Spleen (tissue), 11 donors: ENCODE measurements around the gene C1orf141. TPM values are rescaled to one million over a fixed set of nuclear protein-coding genes. Genes with fewer than 3 reads are reported as not detected.

Experiments used
- DNase-seq: peaks from one replicate; pipeline ENCODE4 v3.0.0-alpha.2; 2020
- H3K27ac ChIP-seq, 8 donors: fragments of 200-600 bp; sonication (generic) in 7 of 8; 1 replicate in 4 of 8; 2 replicates in 4 of 8; pipeline versions ENCODE4 v1.5.0 to v1.8.0; 2016 to 2021; ENCODE audit warnings: inconsistent platforms in 4 of 8, mild to moderate bottlenecking in 4 of 8, moderate library complexity in 1 of 8
- H3K27me3 ChIP-seq, 7 donors: fragments of 200-600 bp; sonication (generic) in 6 of 7; replicated peaks in 1 of 7; 1 replicate in 4 of 7; 2 replicates in 3 of 7; pipeline versions ENCODE4 v1.5.0 to v1.8.0; 2016 to 2021; ENCODE audit warnings: inconsistent platforms in 3 of 7, mild to moderate bottlenecking in 1 of 7
- H3K36me3 ChIP-seq, 6 donors: fragments of 200-600 bp; sonication (generic) in 5 of 6; 1 replicate in 4 of 6; 2 replicates in 2 of 6; pipeline versions ENCODE4 v1.5.0 to v1.8.0; 2016 to 2021; ENCODE audit warnings: inconsistent platforms in 2 of 6
- H3K4me1 ChIP-seq, 6 donors: fragments of 200-600 bp; sonication (generic) in 5 of 6; 1 replicate in 3 of 6; 2 replicates in 3 of 6; pipeline versions ENCODE4 v1.5.0 to v1.8.0; 2016 to 2021; ENCODE audit warnings: inconsistent platforms in 3 of 6
- H3K4me3 ChIP-seq, 8 donors: fragments of 200-600 bp; sonication (generic) in 7 of 8; 1 replicate in 4 of 8; 2 replicates in 4 of 8; pipeline versions ENCODE4 v1.5.0 to v1.8.0; 2016 to 2021; ENCODE audit warnings: inconsistent platforms in 4 of 8, mild to moderate bottlenecking in 4 of 8, moderate library complexity in 2 of 8
- H3K9me3 ChIP-seq, 8 donors: fragments of 200-600 bp; sonication (generic) in 7 of 8; 1 replicate in 4 of 8; 2 replicates in 4 of 8; pipeline versions ENCODE4 v1.5.0 to v1.8.0; 2016 to 2021; ENCODE audit warnings: inconsistent platforms in 4 of 8
- POLR2A ChIP-seq, 3 donors: fragments of 450-650 bp; IDR thresholded peaks; one replicate each; pipeline ENCODE4 v1.5.1; 2017; ENCODE audit warnings: antibody characterized with exemption in 3 of 3, mild to moderate bottlenecking in 1 of 3
- POLR2AphosphoS5 ChIP-seq, 3 donors: sonication (generic); formaldehyde crosslinking; IDR thresholded peaks; one replicate each; pipeline ENCODE4 v1.5.1; 2017; ENCODE audit warnings: antibody characterized with exemption in 3 of 3
- WGBS, 5 donors: extraction: QIAGEN DNeasy Blood & Tissue Kit in 3 of 5; methylation state at CpG; one replicate each; pipeline versions ENCODE4 v1.1.5 to v1.1.7; 2013 to 2018; 5-methylcytosine and 5-hydroxymethylcytosine counted together
- intact Hi-C: fragments of 100-400 bp; cut with DNase I; formaldehyde crosslinking; loops from one replicate; pipeline ENCODE4 v1.15.0; 2023; ENCODE audit warnings: low total_unique reads
- polyA plus RNA-seq, 3 donors: library from polyadenylated mRNA; stranded (reverse); fragments of 200-250 nt; gene quantifications; one replicate each; pipeline ENCODE4 v1.2.1, GENCODE V29; 2013
- total RNA-seq, 7 donors: library from RNA; depleted of rRNA in 3 of 7; stranded (reverse); fragments of >200 nt in 3 of 7; fragmentation: NEBNext Ultra II Directional in 4 of 7; extraction: Animal tissue kit (Norgen Biotek cat#: 25700) in 4 of 7; gene quantifications; one replicate each; pipeline versions ENCODE4 v1.1.0 to v1.2.1, GENCODE V29; 2016 to 2021
- TF ChIP-seq, protein P1 (sequence below), 11 experiments: fragments of 200-600 bp in 7 of 11; fragments of 450-650 bp in 4 of 11; sonication (generic) in 4 of 11; IDR thresholded peaks in 8 of 11; conservative IDR thresholded peaks in 3 of 11; 1 replicate in 7 of 11; 2 replicates in 4 of 11; pipeline versions ENCODE4 v1.4.0 to v1.8.0; 2016 to 2021; ENCODE audit warnings: antibody characterized with exemption in 11 of 11, inconsistent platforms in 4 of 11, mild to moderate bottlenecking in 1 of 11
- donor health status: healthy with polysubstance abuse.
- donor health status: DM: no; HTN: no; CAD: no; lungs with moderate emphysema.
- donor health status: DM: no; HTN: no; CAD: no.
- donor health status: Bipolar disorder and iron deficiency.
- donor health status: healthy.
- donor health status: DM: no; HTN: no; CAD: no.
- donor health status: DM: yes; HTN: yes; CAD: no.

The C1orf141 gene
- total and polyA plus RNA-seq, 10 donors, result not detected

DNA sequence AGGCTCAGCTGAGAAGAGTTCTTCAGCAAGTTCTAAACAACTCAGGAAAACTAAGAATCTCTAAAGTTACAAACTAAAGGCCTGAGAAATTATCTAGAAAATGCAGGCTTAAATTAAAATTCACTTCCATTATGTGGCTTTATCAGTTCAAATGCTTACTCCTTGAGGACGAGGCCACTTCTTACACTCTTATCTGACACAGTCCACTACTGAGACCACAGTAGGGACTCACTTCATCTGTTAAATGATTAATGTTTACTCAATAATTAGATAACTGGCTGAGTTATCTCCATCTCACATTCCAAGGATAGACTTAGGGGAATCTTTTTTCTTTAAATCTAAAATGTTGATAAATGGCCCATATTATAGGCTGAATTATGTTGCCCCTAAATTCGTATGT, 1.6 kb downstream of the C1orf141 start:
- 92 to 98% (median 92%) methylated on average over 2 of the region's 2 CpGs for WGBS, 5 donors
- DNase-seq, result no peak
- Histone ChIP-seq H3K9me3 (no peaks in the 10 kb centered on the region), H3K27me3 (peaks cover 0 to 9% (median 0%) of the 10 kb centered on the region in 7 donors), H3K36me3 (no peaks in the 10 kb centered on the region), H3K4me3 (no peak overlapping the region), H3K27ac (no peak overlapping the region), H3K4me1 (peaks cover 0 to 12% (median 5%) of the 10 kb centered on the region in 6 donors)
- intact Hi-C loops, result no loop called here
- TF ChIP-seq POLR2AphosphoS5 (IDR thresholded peaks at IDR 0.05), result no peak
- TF ChIP-seq POLR2A (IDR thresholded peaks at IDR 0.05), result no peak
- TF ChIP-seq, protein P1, sequence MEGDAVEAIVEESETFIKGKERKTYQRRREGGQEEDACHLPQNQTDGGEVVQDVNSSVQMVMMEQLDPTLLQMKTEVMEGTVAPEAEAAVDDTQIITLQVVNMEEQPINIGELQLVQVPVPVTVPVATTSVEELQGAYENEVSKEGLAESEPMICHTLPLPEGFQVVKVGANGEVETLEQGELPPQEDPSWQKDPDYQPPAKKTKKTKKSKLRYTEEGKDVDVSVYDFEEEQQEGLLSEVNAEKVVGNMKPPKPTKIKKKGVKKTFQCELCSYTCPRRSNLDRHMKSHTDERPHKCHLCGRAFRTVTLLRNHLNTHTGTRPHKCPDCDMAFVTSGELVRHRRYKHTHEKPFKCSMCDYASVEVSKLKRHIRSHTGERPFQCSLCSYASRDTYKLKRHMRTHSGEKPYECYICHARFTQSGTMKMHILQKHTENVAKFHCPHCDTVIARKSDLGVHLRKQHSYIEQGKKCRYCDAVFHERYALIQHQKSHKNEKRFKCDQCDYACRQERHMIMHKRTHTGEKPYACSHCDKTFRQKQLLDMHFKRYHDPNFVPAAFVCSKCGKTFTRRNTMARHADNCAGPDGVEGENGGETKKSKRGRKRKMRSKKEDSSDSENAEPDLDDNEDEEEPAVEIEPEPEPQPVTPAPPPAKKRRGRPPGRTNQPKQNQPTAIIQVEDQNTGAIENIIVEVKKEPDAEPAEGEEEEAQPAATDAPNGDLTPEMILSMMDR (IDR thresholded peaks at IDR 0.05 in 8 of 11, conservative IDR thresholded peaks at IDR 0.05 in 3 of 11), result no peak

DNA sequence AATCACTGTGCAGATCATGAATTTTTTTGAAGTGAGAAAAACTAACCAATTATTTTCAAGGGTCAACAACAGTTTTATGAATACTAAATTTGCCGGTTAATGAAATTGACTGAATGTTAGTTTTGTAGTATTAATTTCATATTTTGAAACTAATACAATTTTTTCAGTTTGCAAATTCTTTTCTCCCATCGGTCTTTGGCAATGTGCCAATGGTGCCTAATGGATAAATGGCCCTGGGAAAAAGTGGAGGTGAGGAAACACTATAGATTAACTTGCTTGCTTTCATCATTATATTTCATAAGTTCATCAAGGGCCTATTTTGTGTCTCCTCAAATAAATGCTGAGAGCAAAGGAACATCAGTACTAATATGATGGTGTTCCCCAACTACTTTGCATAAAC, 4.1 kb downstream of the C1orf141 start:
- intact Hi-C loops, result no loop called here
- H3K4me3 ChIP-seq, result no peak overlapping the region
- H3K36me3 ChIP-seq, result no peaks in the 10 kb centered on the region
- peaks cover 0 to 9% (median 0%) of the 10 kb centered on the region in 7 donors for H3K27me3 ChIP-seq
- no peaks in the 10 kb centered on the region for H3K9me3 ChIP-seq
- H3K27ac ChIP-seq, result no peak overlapping the region
- peaks cover 0 to 12% (median 5%) of the 10 kb centered on the region in 6 donors for H3K4me1 ChIP-seq
- no peak for TF ChIP-seq POLR2AphosphoS5 (IDR thresholded peaks at IDR 0.05)
- no peak for TF ChIP-seq POLR2A (IDR thresholded peaks at IDR 0.05)
- TF ChIP-seq, protein P1 (IDR thresholded peaks at IDR 0.05 in 8 of 11, conservative IDR thresholded peaks at IDR 0.05 in 3 of 11), result no peak
- no peak for DNase-seq
- WGBS, 5 donors, result 69 to 84% (median 77%) methylated on average over 2 of the region's 2 CpGs

GRCh38 chr1:67126974-67127373, 7.8 kb downstream of the C1orf141 start:
- WGBS, 5 donors, result 79 to 96% (median 85%) methylated on average over 1 of the region's 1 CpG
- intact Hi-C loops, result no loop called here
- TF ChIP-seq POLR2AphosphoS5 (IDR thresholded peaks at IDR 0.05) (no peak), POLR2A (IDR thresholded peaks at IDR 0.05) (no peak)
- TF ChIP-seq, protein P1 (IDR thresholded peaks at IDR 0.05 in 8 of 11, conservative IDR thresholded peaks at IDR 0.05 in 3 of 11), result no peak
- Histone ChIP-seq H3K9me3 (no peaks in the 10 kb centered on the region), H3K4me1 (no peaks in the 10 kb centered on the region), H3K27ac (no peak overlapping the region), H3K4me3 (no peak overlapping the region), H3K36me3 (no peaks in the 10 kb centered on the region), H3K27me3 (no peaks in the 10 kb centered on the region)
- no peak for DNase-seq

DNA sequence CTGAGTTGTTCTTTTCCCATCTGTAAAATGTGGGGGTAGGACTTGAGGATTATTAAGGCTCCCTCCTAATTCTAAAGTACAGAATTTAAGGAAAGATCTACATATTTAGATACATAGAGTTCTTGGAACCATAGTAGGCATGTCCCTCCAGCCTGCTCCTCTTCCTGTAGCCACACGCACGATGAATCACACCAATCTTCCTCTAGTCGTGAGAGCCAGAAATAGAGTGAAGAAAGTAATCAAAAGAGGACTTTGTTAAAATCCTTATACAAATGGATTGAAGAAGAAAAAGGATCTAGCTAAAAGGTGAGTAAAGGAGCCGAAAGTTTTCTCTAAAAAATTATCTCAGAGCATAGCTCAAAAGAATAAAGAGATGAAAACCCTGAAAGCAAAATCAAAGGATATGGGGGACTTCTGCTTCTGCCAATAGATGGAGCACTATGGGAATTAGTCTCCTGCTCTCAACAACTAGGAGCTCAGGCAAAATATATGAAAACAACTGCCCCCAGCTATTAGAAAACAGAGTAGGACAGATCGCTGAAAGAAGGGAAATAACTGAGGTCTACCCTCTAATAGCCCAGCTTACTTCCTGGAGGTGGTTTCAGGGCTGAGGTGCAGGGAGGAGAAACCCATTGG, 8.5 kb downstream of the C1orf141 start:
- H3K9me3 ChIP-seq, result no peaks in the 10 kb centered on the region
- H3K27ac ChIP-seq, result no peak overlapping the region
- no peaks in the 10 kb centered on the region for H3K36me3 ChIP-seq
- DNase-seq, result no peak
- H3K27me3 ChIP-seq, result no peaks in the 10 kb centered on the region
- no peak overlapping the region for H3K4me3 ChIP-seq
- TF ChIP-seq, protein P1 (IDR thresholded peaks at IDR 0.05 in 8 of 11, conservative IDR thresholded peaks at IDR 0.05 in 3 of 11), result no peak
- TF ChIP-seq POLR2AphosphoS5 (IDR thresholded peaks at IDR 0.05), result no peak
- TF ChIP-seq POLR2A (IDR thresholded peaks at IDR 0.05), result no peak
- no peaks in the 10 kb centered on the region for H3K4me1 ChIP-seq
- WGBS, 5 donors, result 51 to 76% (median 74%) methylated on average over 5 of the region's 5 CpGs
- intact Hi-C loops, result no loop called here
